K562 (cell line): ENCODE data around the gene NAE1. TPM values are rescaled to one million over a fixed set of nuclear protein-coding genes. Genes with fewer than 3 reads are reported as not detected.

Experiments used
- ATAC-seq: fragments of 200-7000 bp; cut with Tn5 transposase; 3 replicates; pipeline ENCODE4 v1.9.1; 2020; ENCODE audit warnings: moderate library complexity
- BruUV-seq: library from RNA; stranded (reverse); fragments of 400-500 nt; replicated peaks from 2 replicates; lab custom pipeline; 2021; lab: Mats Ljungman, UMichigan
- CTCF ChIA-PET: fragments of 300-600 bp; formaldehyde crosslinking; extraction: SDS; loops from one replicate; lab custom pipeline; 2021; ENCODE audit warnings: low intra/inter-chr PET ratio; lab: Yijun Ruan, JAX
- POLR2A ChIA-PET: fragments of 300-600, 350-650 bp; sonication (Branson Sonifier 250); formaldehyde crosslinking; extraction: SDS; loops from one replicate; lab custom pipeline; 2021; ENCODE audit warnings: antibody characterized with exemption, inconsistent platforms; lab: Yijun Ruan, JAX
- DNase-seq, 4 experiments: peaks; one replicate each; pipeline versions ENCODE4 v3.0.0 to v3.0.0-alpha.2; 2011 to 2018; ENCODE audit warnings: low spot score in 3 of 4, mixed read lengths in 3 of 4; ENCODE audit errors: extremely low read depth in 1 of 4
- FAIRE-seq: peaks from 2 replicates; lab custom pipeline; 2011; peaks lifted over from hg19 to GRCh38; lab: Jason Lieb, UNC
- H2AFZ ChIP-seq: 2 replicates; pipeline ENCODE4 v1.6.0; 2011; ENCODE audit warnings: low read depth, low read length, control low read depth, inconsistent platforms
- H3K27ac ChIP-seq: fragments of 200-600 bp; 3 replicates; pipeline ENCODE4 v1.8.0; 2011; ENCODE audit warnings: low read depth, mild to moderate bottlenecking, control low read depth, inconsistent platforms, low read length, moderate library complexity, mixed read lengths; ENCODE audit errors: extremely low read depth
- H3K27me3 ChIP-seq, 2 experiments: fragments of 300-600 bp in 1 of 2; 2 replicates in 1 of 2; 3 replicates in 1 of 2; pipeline versions ENCODE4 v1.6.0 to v1.8.0; 2011; ENCODE audit warnings: inconsistent platforms in 2 of 2, low read length in 2 of 2, mild to moderate bottlenecking in 1 of 2, mixed read lengths in 1 of 2, moderate library complexity in 1 of 2; ENCODE audit not compliant: control insufficient read depth in 2 of 2, insufficient read depth in 2 of 2
- H3K36me3 ChIP-seq: fragments of 300-600 bp; 3 replicates; pipeline ENCODE4 v1.8.0; 2011; ENCODE audit warnings: mild to moderate bottlenecking, low read length, inconsistent platforms; ENCODE audit not compliant: control insufficient read depth, insufficient read depth
- H3K4me1 ChIP-seq, 2 experiments: fragments of 200-600 bp in 1 of 2; replicated peaks in 1 of 2; 2 replicates in 1 of 2; 3 replicates in 1 of 2; pipeline versions ENCODE4 v1.5.1 to v1.8.0; 2011; ENCODE audit warnings: inconsistent platforms in 2 of 2, low read length in 2 of 2, mild to moderate bottlenecking in 1 of 2, mixed read lengths in 1 of 2, moderate library complexity in 1 of 2; ENCODE audit not compliant: control insufficient read depth in 2 of 2, insufficient read depth in 2 of 2
- H3K4me2 ChIP-seq: 2 replicates; pipeline ENCODE4 v1.6.1; 2011; ENCODE audit warnings: low read length, control low read depth, inconsistent platforms, mixed read lengths; ENCODE audit not compliant: insufficient read depth
- H3K4me3 ChIP-seq: fragments of 200-600 bp; sonication (generic), shearing (Covaris generic); 2 replicates; pipeline ENCODE4 v1.5.1; 2016; ENCODE audit warnings: control low read depth, inconsistent platforms
- H3K79me2 ChIP-seq: fragments of 200-600 bp; 3 replicates; pipeline ENCODE4 v1.8.0; 2011; ENCODE audit warnings: low read length, inconsistent platforms; ENCODE audit not compliant: control insufficient read depth, insufficient read depth
- H3K9ac ChIP-seq, 2 experiments: 2 replicates each; pipeline versions ENCODE4 v1.6.0 to v1.6.1; 2011; ENCODE audit warnings: low read depth in 2 of 2, low read length in 2 of 2, control low read depth in 1 of 2, inconsistent platforms in 1 of 2, mild to moderate bottlenecking in 1 of 2, mixed read lengths in 1 of 2; ENCODE audit not compliant: insufficient read depth in 1 of 2
- H3K9me1 ChIP-seq: one replicate; pipeline ENCODE4 v1.6.0; 2011; ENCODE audit warnings: inconsistent platforms, mild to moderate bottlenecking, low read length, moderate library complexity; ENCODE audit not compliant: control insufficient read depth, insufficient read depth
- H3K9me3 ChIP-seq: replicated peaks from 2 replicates; pipeline ENCODE4 v1.5.1; 2011; ENCODE audit warnings: low read depth, low read length, inconsistent platforms; ENCODE audit not compliant: control insufficient read depth, insufficient read depth
- H4K20me1 ChIP-seq: replicated peaks from 2 replicates; pipeline ENCODE4 v1.6.1; 2011; ENCODE audit warnings: low read length, inconsistent platforms, mixed read lengths; ENCODE audit not compliant: control insufficient read depth, insufficient read depth
- CBX8 ChIP-seq: fragments of 200-600 bp; sonication (generic); IDR thresholded peaks from 2 replicates; pipeline ENCODE4 v1.6.1; 2012; ENCODE audit warnings: borderline replicate concordance, mixed run types, low read depth, mild to moderate bottlenecking, moderate library complexity, mixed read lengths, low read length, control low read depth, inconsistent platforms; ENCODE audit not compliant: poor library complexity, severe bottlenecking; ENCODE audit errors: extremely low read depth
- ESRRA ChIP-seq: fragments of 450-650 bp; IDR thresholded peaks from 2 replicates; pipeline ENCODE4 v1.6.1; 2014; ENCODE audit warnings: low read depth, mild to moderate bottlenecking, moderate library complexity, borderline replicate concordance
- POLR2H ChIP-seq: IDR thresholded peaks from 2 replicates; pipeline ENCODE4 v1.6.1; 2016; ENCODE audit warnings: missing genetic modification characterization, low read depth, mild to moderate bottlenecking, control low read depth, missing compliant biosample characterization, moderate library complexity
- PRMT5 ChIP-seq: sonication (generic); formaldehyde crosslinking; IDR thresholded peaks from 2 replicates; pipeline ENCODE4 v1.5.0; 2020; ENCODE audit warnings: missing genetic modification reagents
- RBM25 ChIP-seq: fragments of 200-400 bp; formaldehyde crosslinking; IDR thresholded peaks from 2 replicates; pipeline ENCODE4 v1.6.1; 2018; ENCODE audit warnings: low read length, low read depth, moderate library complexity; ENCODE audit not compliant: severe bottlenecking
- ZNF644 ChIP-seq: fragments of 200-800 bp; sonication (Bioruptor generic); IDR thresholded peaks from 2 replicates; pipeline ENCODE4 v1.6.1; 2016; ENCODE audit warnings: low read depth, missing genetic modification characterization, missing compliant biosample characterization
- ZNF655 ChIP-seq: fragments of 250-450 bp; sonication (Bioruptor Pico); IDR thresholded peaks from 2 replicates; pipeline ENCODE4 v1.5.0; 2021
- ZNF780A ChIP-seq: fragments of 250-450 bp; sonication (Bioruptor Pico); IDR thresholded peaks from 2 replicates; pipeline ENCODE4 v1.5.0; 2021; ENCODE audit warnings: mild to moderate bottlenecking
- WGBS: fragments of 100-300 bp; shearing (Covaris generic); methylation state at CpG from one replicate; pipeline ENCODE4 v1.1.6; 2016; ENCODE audit warnings: low coverage, mixed read lengths; ENCODE audit not compliant: insufficient coverage; ENCODE audit errors: missing lambda C conversion rate; 5-methylcytosine and 5-hydroxymethylcytosine counted together
- in situ Hi-C: fragments of 300-500 bp; cut with MboI; formaldehyde crosslinking; loops from 4 replicates; pipeline ENCODE4 v1.15.0; 2018; ENCODE audit warnings: inconsistent platforms, mixed read lengths
- intact Hi-C: fragments of 100-400 bp; cut with micrococcal nuclease; formaldehyde crosslinking; loops from 2 replicates; pipeline ENCODE4 v1.14.2; 2022
- polyA plus RNA-seq, 8 experiments: library from polyadenylated mRNA; depleted of rRNA in 4 of 8; stranded (reverse) in 5 of 8; unstranded in 3 of 8; fragments of >200 nt; fragmentation: Nextera tagmentation in 2 of 8; fragmentation: Illumina TruSeq in 1 of 8; extraction: Ambion mirVana in 2 of 8; extraction: Trizol in 1 of 8; gene quantifications; 2 replicates each; pipeline versions ENCODE4 v1.2.1 to v1.2.3, GENCODE V29; 2011 to 2014; ENCODE audit warnings: inconsistent platforms in 1 of 8, missing spikeins in 1 of 8
- total RNA-seq, 7 experiments: library from RNA; depleted of rRNA in 6 of 7; stranded (reverse); fragments of >200 nt in 6 of 7; fragmentation: Illumina TruSeq in 2 of 7; extraction: Trizol in 2 of 7; gene quantifications; 2 replicates each; pipeline versions ENCODE4 v1.2.1 to v1.2.3, GENCODE V29; 2011 to 2021; ENCODE audit warnings: low replicate concordance in 1 of 7

The NAE1 gene
- total and polyA plus RNA-seq, 9 of the 15 experiments (the other 6 are each of a cell fraction or from before 2014, with no cell fraction given): 165 to 294 (median 230) TPM

- TF ChIP-seq ZNF644 (no peak), POLR2H (tag) (no peak), ZNF780A (no peak)
- TF ChIP-seq, all 486 proteins: peak for 0
- Histone ChIP-seq H3K9ac (no peak overlapping the region), H3K27ac (no peak overlapping the region), H4K20me1 (no peaks in the 10 kb centered on the region), H3K4me1 (peaks cover 0 to 3% of the 10 kb centered on the region in 2 experiments; a peak in 1 of 5 replicates), H3K9me1 (no peaks in the 10 kb centered on the region), H3K9me3 (no peaks in the 10 kb centered on the region), H3K79me2 (no peaks in the 10 kb centered on the region), H3K27me3 (no peaks in the 10 kb centered on the region; a peak in 1 of 5 replicates), H3K4me3 (no peak overlapping the region), H2AFZ (no peak overlapping the region), H3K4me2 (no peak overlapping the region), H3K36me3 (no peaks in the 10 kb centered on the region)
- ChIA-PET CTCF (no interaction called here), POLR2A (interaction anchor here (0.5 to 0.9 kb wide), 5 partner anchors 24 to 447 kb away, joined by 3 to 5 read pairs (median 3); partner anchors contain the start of gene PDP2)
- FAIRE-seq: no peak
- in situ Hi-C loops: no loop called here
- intact Hi-C loops: no loop called here
- DNase-seq: peak in 2 of 4 experiments; percentile 3 to 6
- BruUV-seq: no TSS peak
- WGBS: 33% methylated on average over 2 of the region's 2 CpGs
- ATAC-seq: peak; percentile 22; the same call in 1 of the 3 replicates
These were observed 26.0 kb upstream of the NAE1 start for GRCh38 chr16:66856801-66857200.

GRCh38 chr16:66856184-66856730 lies 25.5 kb upstream of the NAE1 start:
- FAIRE-seq (no peak), DNase-seq (peak in 1 of 4 experiments; percentile 5), ATAC-seq (no peak)
- POLR2A ChIA-PET: interaction anchor here (0.5 to 0.9 kb wide), 4 partner anchors 24 to 324 kb away, joined by 3 to 5 read pairs (median 4); partner anchors contain the start of gene PDP2
- Histone ChIP-seq H3K27ac (no peak overlapping the region), H3K9ac (no peak overlapping the region), H3K4me1 (peaks cover 0 to 3% of the 10 kb centered on the region in 2 experiments; a peak in 1 of 5 replicates), H3K4me3 (no peak overlapping the region), H3K36me3 (no peaks in the 10 kb centered on the region), H3K9me1 (no peaks in the 10 kb centered on the region), H3K27me3 (no peaks in the 10 kb centered on the region; a peak in 1 of 5 replicates), H2AFZ (no peak overlapping the region), H4K20me1 (no peaks in the 10 kb centered on the region), H3K4me2 (no peak overlapping the region), H3K9me3 (no peaks in the 10 kb centered on the region), H3K79me2 (no peaks in the 10 kb centered on the region)
- intact Hi-C loops (no loop called here), in situ Hi-C loops (no loop called here)
- CTCF ChIA-PET: no interaction called here
- BruUV-seq: no TSS peak
- WGBS: 16% methylated on average over 6 of the region's 6 CpGs
- TF ChIP-seq PRMT5 (CRISPR knock-in tag) (no peak), CBX8 (no peak), ESRRA (peak; percentile 64; the same call in 1 of the 2 replicates), RBM25 (peak; percentile 30), ZNF655 (CRISPR knock-in tag) (no peak)
